Astrocyte (in vitro differentiated cells and primary cell): ENCODE data around the gene VHLL. TPM values are rescaled to one million over a fixed set of nuclear protein-coding genes. Genes with fewer than 3 reads are reported as not detected.
A peak's percentile ranks its signal among the peaks of the same experiment; 100 is the strongest.

Source experiments
- DNase-seq: peaks from one replicate; pipeline ENCODE4 v3.0.0-alpha.2; 2010; ENCODE audit warnings: low read depth
- FAIRE-seq: peaks from 2 replicates; lab custom pipeline; 2011; peaks lifted over from hg19 to GRCh38; lab: Jason Lieb, UNC
- H2AFZ ChIP-seq: 2 replicates; pipeline ENCODE4 v1.6.0; 2012; ENCODE audit warnings: low read depth, low read length, inconsistent platforms
- H3K27ac ChIP-seq: 2 replicates; pipeline ENCODE4 v1.5.1; 2011; ENCODE audit warnings: low read depth, low read length, inconsistent platforms
- H3K27me3 ChIP-seq: 2 replicates; pipeline ENCODE4 v1.6.0; 2011; ENCODE audit warnings: low read length, inconsistent platforms; ENCODE audit not compliant: insufficient read depth
- H3K36me3 ChIP-seq: 2 replicates; pipeline ENCODE4 v1.5.1; 2011; ENCODE audit warnings: low read length, inconsistent platforms; ENCODE audit not compliant: insufficient read depth
- H3K4me1 ChIP-seq: 2 replicates; pipeline ENCODE4 v1.5.1; 2011; ENCODE audit warnings: low read length, inconsistent platforms; ENCODE audit not compliant: insufficient read depth
- H3K4me2 ChIP-seq: 2 replicates; pipeline ENCODE4 v1.6.0; 2012; ENCODE audit warnings: low read length, inconsistent platforms
- H3K4me3 ChIP-seq: 2 replicates; pipeline ENCODE4 v1.5.1; 2011; ENCODE audit warnings: low read depth, mild to moderate bottlenecking, low read length, inconsistent platforms; ENCODE audit not compliant: insufficient read depth
- H3K79me2 ChIP-seq: 2 replicates; pipeline ENCODE4 v1.6.0; 2012; ENCODE audit warnings: mild to moderate bottlenecking, low read length, inconsistent platforms; ENCODE audit not compliant: insufficient read depth
- H3K9ac ChIP-seq: 2 replicates; pipeline ENCODE4 v1.6.0; 2012; ENCODE audit warnings: mild to moderate bottlenecking, low read length, inconsistent platforms
- H3K9me3 ChIP-seq: 2 replicates; pipeline ENCODE4 v1.5.1; 2012; ENCODE audit warnings: low read depth, mild to moderate bottlenecking, low read length, inconsistent platforms; ENCODE audit not compliant: insufficient read depth
- H4K20me1 ChIP-seq: 2 replicates; pipeline ENCODE4 v1.6.0; 2012; ENCODE audit warnings: low read length, inconsistent platforms; ENCODE audit not compliant: insufficient read depth
- H3K27ac Mint-ChIP-seq: one replicate; pipeline ENCODE4 v1.8.0; 2021; ENCODE audit warnings: mild to moderate bottlenecking, mixed read lengths; ENCODE audit not compliant: unreplicated experiment
- H3K27me3 Mint-ChIP-seq: one replicate; pipeline ENCODE4 v1.8.0; 2021; ENCODE audit warnings: low read depth, mixed read lengths; ENCODE audit not compliant: unreplicated experiment
- H3K36me3 Mint-ChIP-seq: one replicate; pipeline ENCODE4 v1.8.0; 2021; ENCODE audit warnings: low read depth, mixed read lengths; ENCODE audit not compliant: unreplicated experiment
- H3K4me1 Mint-ChIP-seq: one replicate; pipeline ENCODE4 v1.8.0; 2021; ENCODE audit warnings: low read depth, mixed read lengths; ENCODE audit not compliant: unreplicated experiment
- H3K4me3 Mint-ChIP-seq: one replicate; pipeline ENCODE4 v1.8.0; 2021; ENCODE audit warnings: mild to moderate bottlenecking, moderate library complexity, mixed read lengths; ENCODE audit not compliant: unreplicated experiment
- H3K9me3 Mint-ChIP-seq: one replicate; pipeline ENCODE4 v1.8.0; 2021; ENCODE audit warnings: mild to moderate bottlenecking, mixed read lengths; ENCODE audit not compliant: unreplicated experiment
- CTCF ChIP-seq: IDR thresholded peaks from 2 replicates; pipeline ENCODE4 v1.5.1; 2011; ENCODE audit warnings: low read depth, mild to moderate bottlenecking, inconsistent platforms, low read length, moderate library complexity; ENCODE audit not compliant: insufficient read depth
- EZH2 ChIP-seq: IDR thresholded peaks from 2 replicates; pipeline ENCODE4 v1.6.1; 2012; ENCODE audit warnings: mild to moderate bottlenecking, low read length, inconsistent platforms; ENCODE audit not compliant: insufficient read depth
- total RNA-seq: library from RNA; stranded (reverse); gene quantifications from 2 replicates; pipeline ENCODE4 v1.2.1, GENCODE V29; 2021

Gene VHLL
- total RNA-seq, 1 donor from 2014 or later: 0.34 TPM

GRCh38 chr1:156344409-156344808 lies 45.3 kb upstream of the VHLL start:
- H2AFZ ChIP-seq: no peak overlapping the region
- no peak overlapping the region for H3K4me2 ChIP-seq
- no peaks in the 10 kb centered on the region for H3K36me3 ChIP-seq
- TF ChIP-seq EZH2: no peak
- TF ChIP-seq CTCF: no peak
- no peak overlapping the region for H3K27ac Mint-ChIP-seq
- H3K4me3 ChIP-seq: no peak overlapping the region
- FAIRE-seq (no peak), DNase-seq (no peak)
- H3K36me3 Mint-ChIP-seq: no peaks in the 10 kb centered on the region
- no peak overlapping the region for H3K9ac ChIP-seq
- H3K9me3 Mint-ChIP-seq: no peaks in the 10 kb centered on the region
- H3K9me3 ChIP-seq: no peaks in the 10 kb centered on the region
- no peak overlapping the region for H3K27ac ChIP-seq
- H3K4me3 Mint-ChIP-seq: no peak overlapping the region
- peaks cover 6% of the 10 kb centered on the region for H3K27me3 Mint-ChIP-seq
- H4K20me1 ChIP-seq: no peaks in the 10 kb centered on the region
- H3K4me1 ChIP-seq: peaks cover 8% of the 10 kb centered on the region
- H3K4me1 Mint-ChIP-seq: peaks cover 3% of the 10 kb centered on the region
- H3K27me3 ChIP-seq: peaks cover 6% of the 10 kb centered on the region
- H3K79me2 ChIP-seq: no peaks in the 10 kb centered on the region

DNA sequence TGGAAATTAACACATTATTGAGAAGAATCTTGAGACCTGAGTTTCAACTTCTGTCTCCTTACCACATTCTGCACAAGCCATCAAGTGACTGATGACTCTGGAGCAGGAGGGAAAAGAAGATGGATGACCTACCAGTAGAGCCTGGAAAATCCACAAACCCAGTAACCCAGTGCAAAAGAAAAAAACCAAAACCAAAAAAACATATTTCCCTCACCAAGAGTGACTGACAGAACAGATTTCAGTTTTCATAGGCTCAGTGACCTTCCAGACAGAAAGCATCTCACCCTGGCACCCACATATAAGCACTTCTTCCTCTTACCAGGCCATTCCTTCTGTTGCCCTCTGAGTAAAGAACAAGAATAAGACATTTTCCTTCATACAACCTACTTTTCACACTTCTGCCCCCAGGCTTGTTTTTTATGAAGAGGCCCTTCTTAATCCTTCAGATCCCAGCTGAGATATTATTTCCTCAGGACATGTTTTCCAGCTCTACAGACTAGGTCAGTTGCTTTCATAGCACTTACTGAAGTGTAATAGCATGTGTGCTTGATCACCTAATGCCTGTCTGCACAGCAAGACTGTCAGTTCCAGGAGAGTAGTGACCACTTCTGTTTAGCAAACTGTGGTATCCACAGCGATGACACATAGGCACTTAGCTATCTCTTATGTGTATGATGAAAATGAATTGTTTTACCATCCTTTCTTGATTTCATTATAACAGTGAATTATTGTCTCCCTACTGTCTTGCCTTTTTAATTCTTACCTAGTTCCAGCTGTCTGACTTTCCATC lies 43.3 kb upstream of the VHLL start:
- no peak overlapping the region for H3K4me2 ChIP-seq
- H2AFZ ChIP-seq: no peak overlapping the region
- Mint-ChIP-seq H3K9me3 (peaks cover 2% of the 10 kb centered on the region), H3K4me1 (peaks cover 3% of the 10 kb centered on the region), H3K27ac (peak overlapping the region; percentile 5), H3K27me3 (peaks cover 6% of the 10 kb centered on the region), H3K36me3 (no peaks in the 10 kb centered on the region), H3K4me3 (no peak overlapping the region)
- FAIRE-seq (no peak), DNase-seq (no peak)
- peaks cover 3% of the 10 kb centered on the region for H4K20me1 ChIP-seq
- no peaks in the 10 kb centered on the region for H3K9me3 ChIP-seq
- H3K27ac ChIP-seq: no peak overlapping the region
- H3K27me3 ChIP-seq: peaks cover 6% of the 10 kb centered on the region
- peaks cover 8% of the 10 kb centered on the region for H3K4me1 ChIP-seq
- no peaks in the 10 kb centered on the region for H3K36me3 ChIP-seq
- H3K9ac ChIP-seq: no peak overlapping the region
- H3K79me2 ChIP-seq: peaks cover 8% of the 10 kb centered on the region
- TF ChIP-seq EZH2: no peak
- TF ChIP-seq CTCF: no peak
- no peak overlapping the region for H3K4me3 ChIP-seq
